ENCODE results near the gene PCCA. TPM values are rescaled to one million over a fixed set of nuclear protein-coding genes. Genes with fewer than 3 reads are reported as not detected.

PCCA gene
- total and polyA plus RNA-seq, 4 donors, result 8.3 to 71.8 (median 22.8) TPM

- TF ChIP-seq, protein P1, sequence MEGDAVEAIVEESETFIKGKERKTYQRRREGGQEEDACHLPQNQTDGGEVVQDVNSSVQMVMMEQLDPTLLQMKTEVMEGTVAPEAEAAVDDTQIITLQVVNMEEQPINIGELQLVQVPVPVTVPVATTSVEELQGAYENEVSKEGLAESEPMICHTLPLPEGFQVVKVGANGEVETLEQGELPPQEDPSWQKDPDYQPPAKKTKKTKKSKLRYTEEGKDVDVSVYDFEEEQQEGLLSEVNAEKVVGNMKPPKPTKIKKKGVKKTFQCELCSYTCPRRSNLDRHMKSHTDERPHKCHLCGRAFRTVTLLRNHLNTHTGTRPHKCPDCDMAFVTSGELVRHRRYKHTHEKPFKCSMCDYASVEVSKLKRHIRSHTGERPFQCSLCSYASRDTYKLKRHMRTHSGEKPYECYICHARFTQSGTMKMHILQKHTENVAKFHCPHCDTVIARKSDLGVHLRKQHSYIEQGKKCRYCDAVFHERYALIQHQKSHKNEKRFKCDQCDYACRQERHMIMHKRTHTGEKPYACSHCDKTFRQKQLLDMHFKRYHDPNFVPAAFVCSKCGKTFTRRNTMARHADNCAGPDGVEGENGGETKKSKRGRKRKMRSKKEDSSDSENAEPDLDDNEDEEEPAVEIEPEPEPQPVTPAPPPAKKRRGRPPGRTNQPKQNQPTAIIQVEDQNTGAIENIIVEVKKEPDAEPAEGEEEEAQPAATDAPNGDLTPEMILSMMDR (IDR thresholded peaks at IDR 0.05; ENCODE audit: control extremely low read depth, extremely low read depth), result no peak
- no peak overlapping the region for H3K4me3 ChIP-seq
- H3K36me3 ChIP-seq (ENCODE audit: control insufficient read depth in 4 of 4, insufficient read depth in 4 of 4, low read length in 4 of 4), result no peaks in the 10 kb centered on the region
- H3K9ac ChIP-seq (ENCODE audit: insufficient read depth in 1 of 2, low read length in 2 of 2), result no peak overlapping the region
- no peaks in the 10 kb centered on the region for H3K27me3 ChIP-seq (ENCODE audit: control insufficient read depth in 3 of 3, insufficient read depth in 3 of 3, low read length in 2 of 3)
- peak; percentile 61 for ATAC-seq (ENCODE audit: insufficient read depth, low FRiP score)
- H3K4me1 ChIP-seq (ENCODE audit: control insufficient read depth in 5 of 5, insufficient read depth in 5 of 5, low read length in 5 of 5), result peaks cover 0 to 23% (median 11%) of the 10 kb centered on the region in 5 donors
- no peaks in the 10 kb centered on the region for H3K9me3 ChIP-seq (ENCODE audit: control insufficient read depth in 4 of 4, insufficient read depth in 3 of 4, low read length in 3 of 4)
- DNase-seq, result no peak
- no peak overlapping the region for H3K27ac ChIP-seq (ENCODE audit: low read depth in 1 of 2, low read length in 1 of 2)
- 63 to 83% methylated on average over 22 of the region's 22 CpGs for WGBS, 2 donors
Measured at GRCh38 chr13:100544866-100545683, 456.2 kb downstream of the PCCA start.

- Histone ChIP-seq H3K4me1 (ENCODE audit: control insufficient read depth in 5 of 5, insufficient read depth in 5 of 5, low read length in 5 of 5) (peaks cover 0 to 26% (median 11%) of the 10 kb centered on the region in 5 donors), H3K27ac (ENCODE audit: low read depth in 1 of 2, low read length in 1 of 2) (no peak overlapping the region), H3K4me3 (no peak overlapping the region), H3K27me3 (ENCODE audit: control insufficient read depth in 3 of 3, insufficient read depth in 3 of 3, low read length in 2 of 3) (no peaks in the 10 kb centered on the region), H3K9ac (ENCODE audit: insufficient read depth in 1 of 2, low read length in 2 of 2) (no peak overlapping the region), H3K9me3 (ENCODE audit: control insufficient read depth in 4 of 4, insufficient read depth in 3 of 4, low read length in 3 of 4) (no peaks in the 10 kb centered on the region), H3K36me3 (ENCODE audit: control insufficient read depth in 4 of 4, insufficient read depth in 4 of 4, low read length in 4 of 4) (no peaks in the 10 kb centered on the region)
- WGBS, 2 donors, result 81 to 90% methylated on average over 4 of the region's 4 CpGs
- DNase-seq (no peak), ATAC-seq (ENCODE audit: insufficient read depth, low FRiP score) (no peak)
- TF ChIP-seq, protein P1 (IDR thresholded peaks at IDR 0.05; ENCODE audit: control extremely low read depth, extremely low read depth), result no peak
Measured at GRCh38 chr13:100545684-100546061, 456.8 kb downstream of the PCCA start.

DNA sequence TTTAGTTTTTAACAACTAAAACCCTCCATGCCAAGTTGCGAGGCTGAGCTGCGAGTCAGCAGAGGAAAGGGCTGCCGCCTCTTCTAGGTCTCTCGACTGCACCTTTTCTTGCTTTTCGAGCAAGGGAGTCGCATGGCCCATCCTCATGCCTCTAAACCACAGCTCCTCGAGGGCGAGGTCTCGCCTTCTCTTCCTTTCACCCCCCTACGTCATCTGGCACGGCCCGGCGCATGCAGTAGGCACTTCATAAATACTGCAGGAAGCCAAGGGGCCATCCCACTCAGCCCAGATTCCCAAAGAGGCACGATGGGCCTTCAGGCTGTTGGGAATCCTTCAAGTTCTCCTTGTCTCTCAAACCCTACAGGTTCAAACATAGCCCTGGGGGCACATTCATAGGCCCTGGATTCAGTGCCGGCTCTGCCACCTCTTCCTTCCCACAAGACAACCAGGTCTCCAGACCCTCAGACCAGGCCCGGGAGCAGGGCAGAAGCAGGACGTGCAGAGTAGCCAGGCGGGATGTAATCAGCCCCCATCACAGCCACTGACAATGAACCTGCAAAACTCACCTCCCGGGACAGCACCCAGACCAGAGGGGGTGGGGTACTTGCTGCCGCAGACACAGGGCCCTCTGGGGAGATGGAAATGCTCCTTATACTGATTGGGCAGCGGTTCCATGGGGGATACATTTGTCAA is 458.0 kb downstream of the PCCA start:
- TF ChIP-seq, protein P1 (IDR thresholded peaks at IDR 0.05; ENCODE audit: control extremely low read depth, extremely low read depth), result no peak

More for the DNA sequence above, 458.0 kb downstream of the PCCA start:
- ATAC-seq (ENCODE audit: insufficient read depth, low FRiP score) (no peak), DNase-seq (no peak)
- H3K27me3 ChIP-seq (ENCODE audit: control insufficient read depth in 3 of 3, insufficient read depth in 3 of 3, low read length in 2 of 3), result no peaks in the 10 kb centered on the region
- H3K4me1 ChIP-seq (ENCODE audit: control insufficient read depth in 5 of 5, insufficient read depth in 5 of 5, low read length in 5 of 5), result peaks cover 0 to 26% (median 11%) of the 10 kb centered on the region in 5 donors
- H3K4me3 ChIP-seq, result no peak overlapping the region
- H3K36me3 ChIP-seq (ENCODE audit: control insufficient read depth in 4 of 4, insufficient read depth in 4 of 4, low read length in 4 of 4), result no peaks in the 10 kb centered on the region
- WGBS, 2 donors, result 96 to 97% methylated on average over 21 of the region's 21 CpGs
- no peak overlapping the region for H3K27ac ChIP-seq (ENCODE audit: low read depth in 1 of 2, low read length in 1 of 2)
- H3K9ac ChIP-seq (ENCODE audit: insufficient read depth in 1 of 2, low read length in 2 of 2), result no peak overlapping the region
- no peaks in the 10 kb centered on the region for H3K9me3 ChIP-seq (ENCODE audit: control insufficient read depth in 4 of 4, insufficient read depth in 3 of 4, low read length in 3 of 4)

All from lung (tissue), 12 donors.